HepG2 (cell line): ENCODE results near the gene LCLAT1.

Experiments used
- POLR2AphosphoS5 ChIP-seq: IDR thresholded peaks from 2 replicates; pipeline ENCODE4 v1.6.1; 2012; ENCODE audit warnings: low read depth, low read length
- SNAPC2 ChIP-seq: sonication (generic); formaldehyde crosslinking; IDR thresholded peaks from 2 replicates; pipeline ENCODE4 v1.8.1; 2022; ENCODE audit warnings: mild to moderate bottlenecking, missing genetic modification reagents

GRCh38 chr2:30439879-30440278 is 7.2 kb upstream of the LCLAT1 start:
- TF ChIP-seq SNAPC2 (CRISPR knock-in tag), result no peak
- no peak for TF ChIP-seq POLR2AphosphoS5
